OCI-LY3 (cell line): Measurements from ENCODE around the gene OR10T2.
A peak's percentile ranks its signal among the peaks of the same experiment; 100 is the strongest.
"Not testable (repeated sequence)": the region's sequence is repeated elsewhere in the genome, so short reads cannot be mapped to it uniquely, and the experiment has no call there.

ENCODE experiments used
- H2AFZ ChIP-seq: fragments of 200-600, 300-600 bp; shearing (Covaris generic); 2 replicates; pipeline ENCODE4 v1.6.0; 2014; ENCODE audit warnings: antibody characterized with exemption, low read depth, low read length
- H3K27ac ChIP-seq: fragments of 200-600, 300-600 bp; sonication (generic); 2 replicates; pipeline ENCODE4 v1.5.1; 2014; ENCODE audit warnings: mild to moderate bottlenecking, low read length, moderate library complexity, mixed read lengths
- H3K27me3 ChIP-seq: fragments of 200-600, 300-600 bp; sonication (generic); 2 replicates; pipeline ENCODE4 v1.6.1; 2014; ENCODE audit warnings: low read depth, low read length, mixed read lengths
- H3K36me3 ChIP-seq: fragments of 200-600, 300-600 bp; sonication (generic); replicated peaks from 2 replicates; pipeline ENCODE3; 2014; ENCODE audit warnings: low read depth, low read length, mixed read lengths
- H3K4me1 ChIP-seq: fragments of 300-600, 200-600 bp; sonication (generic); 2 replicates; pipeline ENCODE4 v1.6.1; 2014; ENCODE audit warnings: low read length, mixed read lengths
- H3K4me2 ChIP-seq: fragments of 200-600, 300-600 bp; sonication (generic); 2 replicates; pipeline ENCODE4 v1.6.1; 2014; ENCODE audit warnings: low read length, mixed read lengths
- H3K4me3 ChIP-seq: fragments of 300-600, 200-600 bp; sonication (generic); 2 replicates; pipeline ENCODE4 v1.5.1; 2014; ENCODE audit warnings: antibody characterized with exemption, mild to moderate bottlenecking, low read length, moderate library complexity
- H3K79me2 ChIP-seq: fragments of 300-600, 200-600 bp; shearing (Covaris generic); 2 replicates; pipeline ENCODE4 v1.6.1; 2014; ENCODE audit warnings: mild to moderate bottlenecking, low read length, mixed read lengths
- H3K9ac ChIP-seq: fragments of 300-600, 200-600 bp; shearing (Covaris generic); 2 replicates; pipeline ENCODE4 v1.6.0; 2014; ENCODE audit warnings: mild to moderate bottlenecking, low read length, moderate library complexity
- H3K9me3 ChIP-seq: fragments of 200-600, 300-600 bp; shearing (Covaris generic); 2 replicates; pipeline ENCODE4 v1.6.1; 2014; ENCODE audit warnings: low read length, mixed read lengths; ENCODE audit not compliant: insufficient read depth
- H4K20me1 ChIP-seq: fragments of 200-600, 300-600 bp; sonication (generic); 2 replicates; pipeline ENCODE4 v1.6.1; 2016; ENCODE audit warnings: low read length, mixed read lengths; ENCODE audit not compliant: insufficient read depth
- EZH2phosphoT487 ChIP-seq: fragments of 200-600 bp; shearing (Covaris generic); IDR thresholded peaks from 2 replicates; pipeline ENCODE4 v1.6.1; 2018; ENCODE audit warnings: antibody characterized with exemption, mixed run types, low read depth
- TF ChIP-seq, protein P1 (sequence below): fragments of 200-600, 300-600 bp; sonication (generic); IDR thresholded peaks from 2 replicates; pipeline ENCODE4 v1.5.1; 2014; ENCODE audit warnings: antibody characterized with exemption, low read length, low read depth

Gene OR10T2, protein sequence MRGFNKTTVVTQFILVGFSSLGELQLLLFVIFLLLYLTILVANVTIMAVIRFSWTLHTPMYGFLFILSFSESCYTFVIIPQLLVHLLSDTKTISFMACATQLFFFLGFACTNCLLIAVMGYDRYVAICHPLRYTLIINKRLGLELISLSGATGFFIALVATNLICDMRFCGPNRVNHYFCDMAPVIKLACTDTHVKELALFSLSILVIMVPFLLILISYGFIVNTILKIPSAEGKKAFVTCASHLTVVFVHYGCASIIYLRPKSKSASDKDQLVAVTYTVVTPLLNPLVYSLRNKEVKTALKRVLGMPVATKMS

DNA sequence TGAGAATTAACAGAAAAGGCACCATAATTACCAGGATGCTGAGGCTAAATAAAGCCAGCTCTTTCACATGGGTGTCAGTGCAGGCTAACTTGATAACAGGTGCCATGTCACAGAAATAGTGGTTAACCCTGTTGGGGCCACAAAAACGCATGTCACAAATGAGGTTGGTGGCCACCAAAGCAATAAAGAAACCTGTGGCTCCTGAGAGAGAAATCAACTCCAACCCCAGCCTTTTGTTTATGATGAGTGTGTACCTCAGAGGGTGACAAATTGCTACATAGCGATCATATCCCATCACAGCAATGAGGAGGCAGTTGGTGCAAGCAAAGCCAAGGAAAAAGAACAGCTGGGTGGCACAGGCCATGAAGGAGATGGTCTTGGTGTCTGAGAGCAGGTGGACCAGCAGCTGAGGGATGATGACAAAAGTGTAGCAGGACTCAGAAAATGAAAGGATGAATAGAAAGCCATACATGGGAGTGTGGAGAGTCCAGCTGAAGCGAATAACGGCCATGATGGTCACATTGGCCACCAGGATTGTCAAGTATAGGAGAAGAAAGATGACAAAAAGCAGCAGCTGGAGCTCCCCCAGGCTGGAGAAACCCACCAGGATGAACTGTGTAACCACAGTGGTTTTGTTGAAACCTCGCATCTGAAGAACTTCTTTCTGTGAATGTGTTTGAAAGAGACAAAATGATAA, at the start of gene OR10T2:
Gene OR10T2, minus strand, starts transcription at position 649 of the 697 bp plus-strand sequence. Its CDS starts 0 bp downstream, at position 649.
- TF ChIP-seq, protein P1, sequence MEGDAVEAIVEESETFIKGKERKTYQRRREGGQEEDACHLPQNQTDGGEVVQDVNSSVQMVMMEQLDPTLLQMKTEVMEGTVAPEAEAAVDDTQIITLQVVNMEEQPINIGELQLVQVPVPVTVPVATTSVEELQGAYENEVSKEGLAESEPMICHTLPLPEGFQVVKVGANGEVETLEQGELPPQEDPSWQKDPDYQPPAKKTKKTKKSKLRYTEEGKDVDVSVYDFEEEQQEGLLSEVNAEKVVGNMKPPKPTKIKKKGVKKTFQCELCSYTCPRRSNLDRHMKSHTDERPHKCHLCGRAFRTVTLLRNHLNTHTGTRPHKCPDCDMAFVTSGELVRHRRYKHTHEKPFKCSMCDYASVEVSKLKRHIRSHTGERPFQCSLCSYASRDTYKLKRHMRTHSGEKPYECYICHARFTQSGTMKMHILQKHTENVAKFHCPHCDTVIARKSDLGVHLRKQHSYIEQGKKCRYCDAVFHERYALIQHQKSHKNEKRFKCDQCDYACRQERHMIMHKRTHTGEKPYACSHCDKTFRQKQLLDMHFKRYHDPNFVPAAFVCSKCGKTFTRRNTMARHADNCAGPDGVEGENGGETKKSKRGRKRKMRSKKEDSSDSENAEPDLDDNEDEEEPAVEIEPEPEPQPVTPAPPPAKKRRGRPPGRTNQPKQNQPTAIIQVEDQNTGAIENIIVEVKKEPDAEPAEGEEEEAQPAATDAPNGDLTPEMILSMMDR = no peak
- no peak for TF ChIP-seq EZH2phosphoT487
- Histone ChIP-seq H3K4me2 (no peak within 1 kb of the TSS), H3K36me3 (no peaks in the 10 kb centered on the region), H3K9me3 (no peaks in the 10 kb centered on the region), H3K27me3 (0 out of 2 replicates have a peak, but pooled peaks cover 2% of the 10 kb centered on the region), H3K27ac (no peak within 1 kb of the TSS), H3K9ac (no peak within 1 kb of the TSS), H3K4me1 (peaks cover 10% of the 10 kb centered on the region; the same call in 1 of the 2 replicates), H3K4me3 (no peak within 1 kb of the TSS), H3K79me2 (no peaks in the 10 kb centered on the region), H2AFZ (no peak within 1 kb of the TSS), H4K20me1 (no peaks in the 10 kb centered on the region)

DNA sequence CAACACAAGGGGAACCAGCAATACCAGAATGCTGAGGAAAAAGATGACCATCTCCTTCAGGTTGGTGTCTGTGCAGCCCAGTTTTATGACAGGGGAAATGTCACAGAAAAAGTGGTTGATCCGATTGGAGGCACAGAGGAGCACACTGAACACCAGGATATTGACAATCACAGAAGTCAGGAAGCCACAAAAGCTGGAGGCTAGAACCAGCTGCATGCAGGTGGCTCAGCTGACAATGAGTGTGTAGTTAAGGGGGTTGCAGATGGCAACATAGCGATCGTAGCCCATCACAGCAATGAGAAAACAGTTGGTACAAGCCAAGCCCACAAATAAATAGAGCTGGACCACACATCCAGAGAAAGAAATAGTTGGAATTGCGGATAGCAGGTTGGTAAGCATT, 46.1 kb upstream of the OR10T2 start:
- Histone ChIP-seq H3K27me3 (no peaks in the 10 kb centered on the region), H4K20me1 (no peaks in the 10 kb centered on the region), H3K79me2 (no peaks in the 10 kb centered on the region), H3K4me2 (no peak overlapping the region), H3K9ac (no peak overlapping the region), H3K4me3 (no peak overlapping the region), H2AFZ (no peak overlapping the region), H3K36me3 (no peaks in the 10 kb centered on the region), H3K9me3 (no peaks in the 10 kb centered on the region), H3K4me1 (no peaks in the 10 kb centered on the region), H3K27ac (no peak overlapping the region)
- no peak for TF ChIP-seq EZH2phosphoT487
- TF ChIP-seq, protein P1 = no peak

DNA sequence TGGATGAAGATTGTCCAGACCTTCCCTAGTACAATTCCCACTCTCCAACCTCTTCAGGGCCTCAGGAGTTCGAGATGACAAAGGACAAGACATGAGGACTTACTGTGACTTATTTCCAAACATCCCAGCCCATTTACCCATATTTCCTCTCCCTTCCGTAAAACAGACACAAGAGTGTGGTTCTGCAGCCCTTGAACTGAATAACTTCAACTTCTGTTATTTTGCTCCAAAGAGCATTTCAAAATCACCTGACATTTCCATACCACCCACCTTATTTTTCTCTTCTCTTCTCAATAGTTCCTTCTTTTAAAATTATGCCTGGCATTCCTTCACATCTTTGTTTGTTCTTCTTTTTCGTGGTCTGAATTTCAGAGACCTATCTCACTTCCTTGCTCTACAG, 35.5 kb upstream of the OR10T2 start:
- Histone ChIP-seq H3K27ac (no peak overlapping the region), H3K4me2 (no peak overlapping the region), H3K79me2 (no peaks in the 10 kb centered on the region), H3K9ac (no peak overlapping the region), H3K27me3 (no peaks in the 10 kb centered on the region), H3K36me3 (no peaks in the 10 kb centered on the region), H3K4me1 (peaks cover 8% of the 10 kb centered on the region; the same call in 1 of the 2 replicates), H3K4me3 (no peak overlapping the region), H4K20me1 (no peaks in the 10 kb centered on the region), H2AFZ (no peak overlapping the region), H3K9me3 (no peaks in the 10 kb centered on the region; the same call in 1 of the 2 replicates)
- TF ChIP-seq EZH2phosphoT487 = no peak

DNA sequence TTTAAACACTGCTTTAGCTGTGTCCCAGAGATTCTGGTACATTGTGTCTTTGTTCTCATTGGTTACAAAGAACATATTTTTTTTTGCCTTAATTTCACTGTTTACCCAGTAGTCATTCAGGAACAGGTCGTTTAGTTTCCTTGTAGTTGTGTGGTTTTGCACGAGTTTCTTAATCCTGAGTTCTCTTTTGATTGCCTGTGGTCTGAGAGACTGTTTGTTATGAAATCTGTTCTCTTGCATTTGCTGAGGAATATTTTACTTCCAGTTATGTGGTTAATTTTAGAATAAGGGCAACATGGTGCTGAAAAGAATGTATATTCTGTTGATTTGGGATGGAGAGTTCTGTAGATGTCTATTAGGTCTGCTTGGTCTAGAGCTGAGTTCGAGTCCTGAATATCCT, 30.9 kb upstream of the OR10T2 start:
- not testable (repeated sequence) for H3K79me2 ChIP-seq, H3K9me3 ChIP-seq, H2AFZ ChIP-seq, H3K27me3 ChIP-seq, H3K4me3 ChIP-seq, H3K36me3 ChIP-seq, H3K27ac ChIP-seq, H3K4me1 ChIP-seq, H4K20me1 ChIP-seq, H3K9ac ChIP-seq, H3K4me2 ChIP-seq

DNA sequence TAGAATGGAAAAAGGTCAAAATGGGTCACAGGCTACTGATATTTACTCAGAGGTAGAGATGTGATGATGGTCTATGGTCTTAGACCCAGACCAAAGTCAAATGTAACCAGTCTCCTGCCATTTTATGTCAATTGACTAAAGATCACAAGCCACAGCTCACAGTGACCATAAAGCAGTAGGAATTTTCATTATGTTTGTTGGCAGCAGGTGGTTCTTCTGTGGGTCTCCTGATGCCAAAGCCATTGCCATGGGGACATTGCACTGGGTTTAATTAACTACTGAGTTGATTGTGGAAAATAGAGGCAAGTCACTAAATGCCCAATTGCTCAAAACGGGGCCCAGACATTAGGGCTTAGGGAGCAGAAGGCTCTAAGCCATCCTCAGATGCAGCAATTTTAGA, 26.9 kb upstream of the OR10T2 start, which contains the start of gene OR10K2:
Gene OR10K2, minus strand, starts transcription at position 101 of the 400 bp plus-strand sequence. CDS start 5,371 bp downstream, outside the sequence.
- Histone ChIP-seq H3K9ac (no peak within 1 kb of the TSS), H2AFZ (peak within 1 kb of the TSS; percentile 37; the same call in 1 of the 2 replicates), H3K9me3 (no peaks in the 10 kb centered on the region), H3K4me2 (no peak within 1 kb of the TSS), H3K27me3 (no peaks in the 10 kb centered on the region), H3K36me3 (no peaks in the 10 kb centered on the region), H3K79me2 (no peaks in the 10 kb centered on the region), H3K4me3 (no peak within 1 kb of the TSS), H3K27ac (no peak within 1 kb of the TSS), H3K4me1 (no peaks in the 10 kb centered on the region), H4K20me1 (no peaks in the 10 kb centered on the region)
- TF ChIP-seq EZH2phosphoT487 = no peak
- TF ChIP-seq, protein P1 = no peak
